ENCODE measurements around the gene AREG.

DNA sequence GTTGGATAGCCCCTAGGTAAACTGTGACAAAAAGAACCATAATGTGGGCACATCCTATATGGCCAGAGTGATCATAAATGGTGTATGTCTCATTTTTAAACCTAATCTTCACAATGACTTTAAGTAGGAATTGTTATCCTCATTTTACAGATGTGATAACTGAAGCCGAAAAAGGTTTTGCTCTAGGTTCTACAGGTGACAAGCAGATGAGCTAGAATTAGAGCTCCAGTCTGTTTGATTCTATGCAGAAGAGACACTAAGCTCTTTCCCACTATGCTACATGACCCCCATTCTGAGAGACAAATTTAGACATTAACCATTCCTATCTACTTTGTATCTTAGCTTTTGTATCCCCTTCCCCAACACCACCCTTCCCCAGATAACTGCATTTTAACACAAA is 2.0 kb downstream of the AREG start:
- TF ChIP-seq, protein P1, sequence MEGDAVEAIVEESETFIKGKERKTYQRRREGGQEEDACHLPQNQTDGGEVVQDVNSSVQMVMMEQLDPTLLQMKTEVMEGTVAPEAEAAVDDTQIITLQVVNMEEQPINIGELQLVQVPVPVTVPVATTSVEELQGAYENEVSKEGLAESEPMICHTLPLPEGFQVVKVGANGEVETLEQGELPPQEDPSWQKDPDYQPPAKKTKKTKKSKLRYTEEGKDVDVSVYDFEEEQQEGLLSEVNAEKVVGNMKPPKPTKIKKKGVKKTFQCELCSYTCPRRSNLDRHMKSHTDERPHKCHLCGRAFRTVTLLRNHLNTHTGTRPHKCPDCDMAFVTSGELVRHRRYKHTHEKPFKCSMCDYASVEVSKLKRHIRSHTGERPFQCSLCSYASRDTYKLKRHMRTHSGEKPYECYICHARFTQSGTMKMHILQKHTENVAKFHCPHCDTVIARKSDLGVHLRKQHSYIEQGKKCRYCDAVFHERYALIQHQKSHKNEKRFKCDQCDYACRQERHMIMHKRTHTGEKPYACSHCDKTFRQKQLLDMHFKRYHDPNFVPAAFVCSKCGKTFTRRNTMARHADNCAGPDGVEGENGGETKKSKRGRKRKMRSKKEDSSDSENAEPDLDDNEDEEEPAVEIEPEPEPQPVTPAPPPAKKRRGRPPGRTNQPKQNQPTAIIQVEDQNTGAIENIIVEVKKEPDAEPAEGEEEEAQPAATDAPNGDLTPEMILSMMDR (IDR thresholded peaks at IDR 0.05; ENCODE audit: low read length) = no peak
- TF ChIP-seq EZH2phosphoT487 (IDR thresholded peaks at IDR 0.05; ENCODE audit: low read length) (no peak), EZH2 (optimal IDR thresholded peaks at IDR 0.05; ENCODE audit: low read depth, low read length) (no peak)
